SK-N-DZ (cell line): ENCODE data around the gene LYRM2. TPM values are rescaled to one million over a fixed set of nuclear protein-coding genes. Genes with fewer than 3 reads are reported as not detected.

Experiments
- DNase-seq: peaks from one replicate; pipeline ENCODE4 v3.0.0-alpha.2; 2015; ENCODE audit warnings: low spot score
- polyA plus RNA-seq, 2 experiments: library from polyadenylated mRNA; depleted of rRNA; stranded (reverse); fragments of >200 nt; gene quantifications; 2 replicates each; pipeline ENCODE4 v1.2.3, GENCODE V29; 2014

The LYRM2 gene, protein sequence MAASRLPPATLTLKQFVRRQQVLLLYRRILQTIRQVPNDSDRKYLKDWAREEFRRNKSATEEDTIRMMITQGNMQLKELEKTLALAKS
- 29.2 and 32.3 TPM in 2 replicates for polyA plus RNA-seq (2014; cell fraction: cytosol; rRNA removed)
- polyA plus RNA-seq (2014; cell fraction: nucleus; rRNA removed), result 9.5 and 15.8 TPM in 2 replicates

DNA sequence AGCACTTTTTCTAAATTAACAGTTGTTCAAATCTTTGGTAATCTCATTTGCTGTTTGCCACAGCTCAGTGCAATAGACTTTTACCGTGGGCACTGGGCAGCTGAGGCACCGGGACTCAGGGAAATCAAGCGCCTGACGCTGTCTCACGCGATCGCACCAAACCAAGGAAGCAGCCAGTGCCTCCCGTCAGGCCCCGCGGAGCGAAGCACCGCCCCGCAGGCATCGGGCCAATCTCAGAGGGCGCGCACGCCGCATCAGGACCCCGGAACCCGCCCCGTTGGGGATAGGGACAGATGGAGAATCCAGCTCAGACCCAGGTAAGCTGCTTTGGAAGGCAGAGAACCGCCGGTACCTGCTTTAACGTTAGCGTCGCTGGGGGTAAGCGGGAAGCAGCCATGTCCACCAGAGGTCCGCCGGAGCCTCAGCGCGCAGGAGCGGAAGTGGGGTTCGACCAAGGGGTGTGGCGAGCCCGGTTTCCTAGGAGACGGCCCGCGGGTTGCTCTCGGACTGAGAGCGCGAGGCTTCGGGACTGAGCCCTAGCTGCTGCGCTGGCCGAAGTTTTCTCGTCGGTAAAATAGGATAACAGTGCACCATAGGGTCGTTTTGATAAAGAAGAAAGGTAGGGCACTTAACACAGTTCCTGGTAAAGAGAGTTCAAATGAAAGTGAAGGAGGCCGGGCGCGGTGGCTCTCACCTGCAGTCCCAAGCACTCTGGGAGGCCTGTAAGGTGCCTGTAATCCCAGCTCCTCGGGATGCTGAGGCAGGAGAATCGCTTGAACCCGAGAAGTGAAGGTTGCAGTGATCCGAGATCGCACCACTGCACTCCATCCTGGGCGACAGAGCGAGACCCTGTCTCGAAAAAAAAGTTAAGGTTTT is at the start of gene LYRM2:
TSS of gene LYRM2 (minus strand) at position 428 of the 876 bp plus-strand sequence. CDS start at position 397, 31 bp downstream.
- peak; percentile 90 for DNase-seq

DNA sequence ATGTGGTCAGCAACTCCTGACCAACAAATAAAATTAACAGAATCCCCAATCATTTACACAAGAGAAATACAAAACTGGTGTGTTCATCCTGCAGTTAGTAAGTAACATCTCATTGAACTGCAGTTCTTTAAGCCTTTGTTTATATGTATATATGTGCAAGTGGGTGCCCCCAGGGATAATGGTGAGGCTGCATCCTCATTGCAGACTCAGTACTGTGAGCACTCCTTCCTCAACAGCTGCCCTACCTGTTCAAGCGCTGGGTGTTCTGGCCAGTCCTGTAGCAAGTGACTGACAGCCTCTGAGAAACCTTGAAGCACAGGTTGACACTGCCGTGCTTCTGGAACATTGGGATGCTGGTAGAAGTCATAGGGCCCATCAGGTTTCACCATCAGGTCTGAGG is 49.8 kb upstream of the LYRM2 start:
- no peak for DNase-seq

DNA sequence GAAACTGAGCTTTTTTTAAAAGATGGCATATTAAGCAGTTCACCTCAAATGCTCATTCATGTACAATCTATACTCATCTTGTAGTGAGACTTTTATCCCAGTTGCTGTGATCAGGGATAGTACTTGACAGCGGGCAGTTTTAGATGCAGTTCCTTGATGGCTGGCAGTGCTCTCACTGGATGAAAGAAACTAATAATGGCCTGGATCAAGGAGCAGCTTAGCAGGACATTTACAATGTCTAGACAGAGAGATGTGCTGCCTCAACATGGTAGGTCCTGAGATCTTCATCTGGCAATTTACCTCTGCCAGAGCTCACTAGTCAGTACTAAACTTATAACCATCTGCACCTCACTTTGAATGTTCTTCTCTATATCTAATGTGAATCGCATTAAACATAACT is 46.8 kb upstream of the LYRM2 start:
- no peak for DNase-seq

DNA sequence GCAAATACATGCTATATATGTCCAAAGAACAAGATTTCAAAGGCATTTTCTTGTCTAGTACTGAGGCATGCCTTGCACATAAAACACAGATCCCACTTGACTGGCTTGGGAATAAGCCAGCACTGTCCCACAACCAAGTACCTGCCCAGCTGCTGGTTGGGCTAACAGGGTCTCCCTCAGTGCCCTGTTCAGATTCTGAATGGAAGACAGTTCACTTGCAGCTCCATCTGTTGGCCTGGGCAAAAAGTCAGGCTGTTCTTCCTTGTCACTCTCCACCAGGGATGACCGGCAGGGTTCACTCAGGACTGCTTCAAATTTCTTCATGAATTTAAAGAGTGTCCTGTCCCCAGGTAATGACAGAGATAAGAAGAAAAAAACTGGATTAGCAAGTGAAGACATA is 44.4 kb upstream of the LYRM2 start:
- DNase-seq, result no peak

DNA sequence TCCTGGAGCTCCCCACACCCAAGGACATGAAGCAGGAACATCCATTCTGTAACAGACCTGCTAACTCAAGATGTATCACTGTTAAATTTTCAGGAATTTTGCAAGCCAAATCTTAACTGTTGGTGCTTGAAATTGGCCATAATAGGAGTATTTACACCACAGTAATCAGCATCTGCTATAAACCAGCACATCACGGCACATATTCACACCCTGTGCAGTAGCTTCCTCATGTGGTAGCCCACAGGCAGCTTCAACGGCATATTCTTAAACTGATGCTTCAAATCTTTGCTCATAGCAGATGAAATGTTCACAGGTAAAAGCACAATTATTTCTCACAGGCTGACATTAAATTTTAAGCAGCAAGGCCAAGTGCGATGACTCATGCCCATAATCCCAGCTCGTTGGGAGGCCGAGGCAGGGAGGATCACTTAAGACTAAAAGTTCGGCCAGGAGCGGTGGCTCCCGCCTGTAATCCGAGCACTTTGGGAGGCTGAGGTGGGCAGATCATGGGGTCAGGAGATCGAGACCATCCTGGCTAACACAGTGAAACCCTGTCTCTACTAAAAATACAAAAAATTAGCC is 43.5 kb upstream of the LYRM2 start:
- DNase-seq, result no peak

DNA sequence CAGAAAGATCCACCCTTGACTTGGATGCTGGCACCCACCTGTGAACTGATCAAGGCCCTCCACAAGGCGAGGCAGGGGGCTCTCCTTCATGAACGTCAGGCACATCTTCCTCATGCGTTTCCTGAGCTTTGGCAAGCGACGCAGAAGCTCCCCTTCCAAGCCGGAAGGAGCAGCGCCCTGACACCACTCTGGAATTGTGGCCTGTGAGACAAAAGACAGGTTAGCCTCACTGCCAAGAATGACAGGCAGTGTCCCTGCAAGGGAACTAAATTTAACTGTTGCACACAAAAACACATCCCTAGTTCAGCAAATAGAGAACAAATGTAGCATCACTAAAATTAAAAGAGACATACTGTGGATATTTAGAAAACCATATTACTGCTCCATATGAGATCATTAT is 42.0 kb upstream of the LYRM2 start:
- no peak for DNase-seq

DNA sequence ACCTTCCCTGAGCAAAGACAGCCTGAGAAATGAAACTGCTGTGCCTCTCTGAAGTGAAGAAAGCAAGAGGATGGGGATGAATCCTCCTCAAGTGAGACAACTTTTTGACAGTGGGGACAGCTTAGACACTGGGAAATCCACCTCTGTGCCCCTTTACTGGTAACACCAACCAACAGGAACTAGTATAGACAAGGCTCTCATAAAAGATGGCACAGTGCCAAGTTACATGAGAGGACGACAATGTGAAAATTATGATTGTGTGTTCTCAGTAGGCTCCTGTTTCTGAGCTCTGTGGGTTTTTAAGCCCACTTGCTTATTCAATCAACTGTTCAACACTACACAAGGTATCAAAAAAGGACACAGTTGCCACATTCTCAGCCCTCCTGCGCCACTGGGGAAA is 41.6 kb upstream of the LYRM2 start:
- DNase-seq, result no peak

DNA sequence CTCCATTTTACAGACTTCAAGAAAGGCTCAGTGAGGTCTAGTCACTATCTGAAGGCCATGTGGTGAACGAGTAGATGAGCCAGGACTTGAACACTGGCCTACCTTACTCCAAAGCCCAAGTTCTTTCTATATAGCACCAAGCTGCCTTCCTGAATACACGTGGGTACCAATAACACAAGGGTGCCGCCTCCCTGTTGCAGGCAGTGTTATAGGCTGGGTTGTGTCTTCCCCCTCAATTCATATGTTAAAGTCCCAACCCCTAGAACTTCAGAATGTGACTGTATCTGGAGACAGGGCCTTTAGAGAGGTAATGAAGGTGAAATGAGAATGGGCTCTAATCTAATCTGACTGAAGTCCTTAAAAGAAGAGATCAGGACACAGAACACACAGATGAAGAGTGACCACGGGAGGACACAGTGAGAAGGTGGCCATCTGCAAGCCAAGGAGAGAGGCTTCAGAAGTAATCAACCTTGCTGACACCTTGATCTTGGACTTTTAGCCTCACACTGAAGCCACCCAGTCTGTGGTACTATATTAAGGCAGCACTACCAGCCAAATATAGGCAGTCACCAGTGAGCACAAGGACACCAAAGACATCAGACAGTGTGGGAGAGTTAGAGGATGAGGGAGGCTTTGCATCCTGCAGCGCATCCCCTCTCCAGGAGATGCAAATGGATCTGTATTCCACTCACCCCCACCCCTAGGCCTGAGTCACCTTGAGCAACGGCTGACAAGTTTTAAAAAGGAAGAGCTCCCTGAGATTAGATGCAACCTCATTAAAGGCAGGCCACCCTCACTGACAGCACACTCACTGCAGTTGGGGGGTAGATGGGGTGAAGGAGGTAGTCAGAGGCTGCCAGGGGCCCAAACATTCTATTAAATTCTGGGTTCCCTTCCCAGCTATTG is 40.9 kb upstream of the LYRM2 start:
- no peak for DNase-seq

DNA sequence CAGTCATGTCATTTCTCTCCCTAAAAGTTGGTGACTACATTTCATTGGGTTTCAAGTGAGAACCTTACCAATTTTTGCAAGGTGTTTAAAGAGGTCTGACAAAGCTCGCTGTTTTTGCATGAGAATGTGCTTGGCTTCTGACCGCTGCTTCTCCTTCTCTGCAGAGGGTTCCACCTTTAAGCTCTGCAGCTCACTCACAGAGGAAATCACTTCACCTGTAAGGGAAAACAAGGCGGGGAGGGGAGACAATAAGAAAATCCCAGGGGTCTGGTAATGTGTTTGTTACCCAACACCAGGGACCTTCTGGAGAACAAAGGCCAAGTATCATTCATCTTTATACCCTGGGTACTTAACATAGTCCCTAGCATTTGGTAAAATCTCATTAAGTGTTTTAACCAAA is 40.0 kb upstream of the LYRM2 start:
- no peak for DNase-seq

DNA sequence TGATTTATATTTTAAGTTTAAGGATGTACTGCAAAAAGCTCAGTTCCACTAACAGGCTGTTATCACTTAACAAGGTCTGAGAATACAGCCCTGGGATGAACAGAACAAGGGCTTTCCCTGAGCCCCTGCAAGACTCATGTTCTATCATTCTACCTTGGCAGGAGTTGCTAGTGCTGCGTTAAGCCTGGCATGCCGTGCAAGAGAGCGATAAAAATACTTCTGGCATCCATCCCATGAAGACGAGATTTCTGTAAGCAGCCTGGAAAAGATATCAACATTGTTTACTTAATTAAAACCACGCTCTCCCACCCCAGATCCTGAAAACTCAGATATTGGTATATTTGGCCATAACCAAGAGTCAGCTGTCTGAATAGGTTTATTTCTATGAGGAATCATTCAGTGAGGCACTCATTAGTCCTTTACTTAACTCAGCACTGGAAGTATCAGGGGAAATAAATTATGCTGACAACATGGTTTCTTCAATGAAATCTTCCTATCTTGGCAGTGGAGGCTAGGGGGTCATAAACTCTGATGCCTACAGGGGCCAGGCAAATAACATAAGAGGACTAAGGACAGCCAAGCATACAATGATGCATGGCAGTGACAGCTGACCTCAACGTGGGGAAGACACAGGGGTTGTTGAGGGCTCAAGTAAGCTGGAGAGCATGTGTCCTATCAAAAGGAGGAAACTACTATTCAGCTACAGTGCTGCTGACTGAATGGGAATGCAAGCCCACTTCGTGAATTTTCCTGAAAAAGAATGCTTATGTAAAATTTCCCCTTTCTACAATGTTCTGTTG is 37.6 kb upstream of the LYRM2 start:
- no peak for DNase-seq

DNA sequence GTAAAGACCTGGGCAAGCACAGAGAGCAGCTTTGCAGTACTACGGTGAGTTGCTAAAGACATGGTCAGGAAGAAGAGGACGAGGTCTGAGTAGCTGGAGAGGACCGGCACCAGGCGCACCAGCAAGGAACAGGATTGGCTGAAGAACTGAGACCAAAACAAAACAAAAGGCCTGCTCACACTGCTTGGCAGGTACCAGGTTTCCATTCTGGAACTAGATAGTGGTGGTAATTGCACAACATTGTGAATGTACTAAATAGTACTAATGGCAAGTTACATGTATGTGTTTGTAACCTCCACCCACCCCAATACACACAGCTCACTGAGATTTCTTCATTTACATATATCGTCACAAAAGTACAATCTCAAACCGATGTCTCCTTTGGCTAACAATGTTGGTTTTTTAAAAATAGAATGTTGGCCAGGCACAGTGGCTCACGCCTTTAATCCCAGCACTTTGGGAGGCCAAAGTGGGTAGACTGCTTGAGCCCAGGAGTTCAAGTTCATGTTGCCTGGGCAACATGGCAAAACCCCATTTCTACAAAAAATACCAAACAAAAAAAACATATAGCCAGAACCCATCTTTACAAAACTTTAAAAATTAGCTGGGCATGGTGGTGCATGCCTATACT is 32.5 kb upstream of the LYRM2 start:
- no peak for DNase-seq

DNA sequence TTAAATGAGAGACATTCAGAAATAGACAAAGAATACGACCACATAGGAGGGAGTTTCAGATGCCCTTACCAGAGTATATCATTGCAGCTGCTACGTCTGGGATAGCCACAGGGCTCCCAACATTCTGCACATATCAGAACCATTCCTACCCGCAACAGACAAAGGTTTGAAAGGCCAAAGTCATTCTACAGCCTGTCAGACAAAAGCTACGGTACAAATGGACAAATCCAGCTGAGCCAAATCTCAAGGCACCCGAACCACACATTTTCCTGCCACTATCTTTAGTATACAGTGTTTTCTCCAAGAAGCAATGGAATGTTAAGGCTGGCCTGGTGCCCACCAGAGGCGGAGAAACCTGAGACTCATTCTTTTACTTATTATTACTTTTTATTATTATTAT is 30.5 kb upstream of the LYRM2 start:
- DNase-seq, result no peak

DNA sequence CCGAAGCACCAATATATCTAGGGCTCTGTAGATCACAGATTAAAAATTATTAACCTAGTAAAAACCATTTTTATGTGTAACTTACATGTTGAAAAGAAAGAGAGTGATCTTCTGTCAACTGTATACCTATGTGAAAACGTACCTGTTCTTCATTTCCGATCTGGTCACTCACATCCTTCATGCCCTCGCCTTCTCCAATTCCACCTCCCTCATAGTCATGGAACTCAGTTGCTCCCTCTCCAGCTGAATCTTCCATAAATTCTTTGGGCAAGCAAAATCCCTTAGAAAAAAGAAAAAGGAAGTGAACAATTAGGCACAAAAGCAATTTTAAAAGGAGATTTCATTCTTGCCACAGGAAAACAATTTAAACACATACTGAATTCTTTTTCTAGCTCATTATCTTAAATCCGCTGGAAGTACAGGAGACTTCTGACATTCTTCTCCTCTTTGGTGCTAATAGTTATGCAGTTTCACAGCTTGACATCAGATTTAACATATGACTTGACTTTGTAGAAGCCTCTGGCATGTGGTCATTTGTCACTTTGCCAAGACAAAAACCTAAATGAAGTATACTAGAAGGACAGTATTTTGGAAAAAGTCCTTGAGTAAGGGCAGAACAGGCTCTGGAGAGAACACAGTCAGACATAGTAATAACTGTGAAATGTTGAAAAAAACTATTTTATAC is 29.5 kb upstream of the LYRM2 start:
- DNase-seq, result no peak

DNA sequence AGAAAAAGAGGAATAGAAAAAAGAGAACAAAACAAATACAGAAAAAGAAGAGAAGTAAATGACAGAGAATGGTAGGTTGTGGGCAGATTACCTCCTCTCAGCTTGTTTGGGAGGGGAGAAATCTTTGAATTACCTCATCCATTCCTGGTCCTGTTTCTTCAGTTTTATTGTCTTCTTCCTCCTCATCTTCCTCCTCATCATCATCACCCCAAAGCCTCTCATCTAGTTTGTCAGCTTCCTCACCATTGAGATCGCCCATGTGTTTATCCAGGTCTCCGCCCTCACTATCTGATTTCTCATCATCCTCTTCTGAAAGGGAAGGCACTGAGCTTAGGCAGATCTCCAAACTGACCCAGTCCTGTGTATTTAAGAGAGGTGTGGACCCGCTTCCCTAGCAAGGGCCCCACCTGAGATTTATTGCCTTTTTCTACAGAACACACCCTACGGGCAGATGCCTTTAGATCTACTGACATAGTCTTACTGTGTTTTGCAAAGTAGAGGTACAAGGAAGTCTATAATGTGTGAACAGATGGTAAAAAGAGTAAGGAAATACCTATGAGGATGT is 24.2 kb upstream of the LYRM2 start:
- DNase-seq, result no peak

DNA sequence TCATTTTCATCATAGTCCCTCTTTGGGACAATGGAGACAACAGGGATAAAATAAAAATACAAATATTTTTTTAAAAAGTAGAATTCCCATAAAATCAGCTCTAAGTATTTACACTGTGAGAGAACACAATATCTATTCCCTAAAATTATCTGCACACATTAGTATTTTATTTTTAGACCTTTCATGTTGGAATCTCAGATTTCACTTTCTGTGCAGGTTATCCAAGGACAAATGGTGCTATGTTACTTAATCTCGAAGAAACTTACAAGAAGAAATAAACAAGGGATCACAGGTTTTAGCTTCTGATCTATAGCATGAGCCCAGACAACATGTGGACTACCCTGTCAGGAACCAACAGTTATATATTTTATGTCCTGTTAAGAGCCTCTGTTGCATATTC is 23.0 kb upstream of the LYRM2 start:
- no peak for DNase-seq

DNA sequence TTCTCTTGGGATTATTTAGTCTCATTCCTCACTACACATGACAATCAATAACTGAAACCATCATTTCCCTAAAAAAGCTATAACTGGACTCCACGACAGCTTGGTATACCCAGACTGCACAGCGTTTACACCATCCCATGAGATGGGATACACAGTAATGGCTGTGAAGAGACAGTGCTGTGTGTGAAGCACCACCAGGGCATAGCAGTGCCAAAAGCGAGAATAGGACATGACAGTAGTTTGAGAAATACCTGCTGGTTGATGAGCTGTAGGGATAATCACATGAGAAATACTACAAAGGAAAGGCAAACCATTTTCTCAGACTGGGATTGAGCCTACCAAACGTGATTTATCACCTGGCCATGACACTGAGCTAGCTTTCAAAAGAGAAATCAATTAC is 22.4 kb upstream of the LYRM2 start:
- DNase-seq, result no peak

DNA sequence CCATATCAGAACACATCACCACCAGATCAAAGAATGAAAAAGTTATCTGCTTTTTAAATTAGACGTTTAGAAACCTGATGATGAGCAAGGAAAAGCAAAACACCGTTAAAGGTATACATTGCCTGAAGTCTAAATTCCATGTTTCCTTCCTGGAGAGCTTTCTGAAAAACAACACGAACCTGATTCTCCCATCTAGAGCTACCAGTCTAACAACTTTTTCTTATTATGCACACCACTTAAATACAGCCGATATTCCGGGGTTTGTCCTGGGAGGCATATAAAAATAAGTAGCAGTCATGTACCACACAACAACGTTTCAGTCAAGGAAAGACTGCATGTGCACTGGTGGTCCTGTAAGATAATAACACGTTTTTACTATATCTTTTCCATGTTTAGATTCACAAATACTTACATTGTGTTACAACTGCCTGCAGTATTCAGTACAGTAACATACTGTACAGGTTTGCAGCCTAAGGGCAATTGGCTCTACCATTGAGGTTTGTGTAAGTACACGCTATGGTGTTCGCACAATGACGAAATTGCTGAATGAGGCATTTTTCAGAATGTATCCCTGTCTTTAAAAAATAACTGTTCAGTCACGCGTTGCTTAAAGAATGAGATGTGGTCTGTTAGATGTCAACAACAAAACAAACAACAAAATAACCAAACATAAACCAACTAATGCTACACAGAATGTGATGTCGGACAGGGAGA is 19.1 kb upstream of the LYRM2 start:
- no peak for DNase-seq

DNA sequence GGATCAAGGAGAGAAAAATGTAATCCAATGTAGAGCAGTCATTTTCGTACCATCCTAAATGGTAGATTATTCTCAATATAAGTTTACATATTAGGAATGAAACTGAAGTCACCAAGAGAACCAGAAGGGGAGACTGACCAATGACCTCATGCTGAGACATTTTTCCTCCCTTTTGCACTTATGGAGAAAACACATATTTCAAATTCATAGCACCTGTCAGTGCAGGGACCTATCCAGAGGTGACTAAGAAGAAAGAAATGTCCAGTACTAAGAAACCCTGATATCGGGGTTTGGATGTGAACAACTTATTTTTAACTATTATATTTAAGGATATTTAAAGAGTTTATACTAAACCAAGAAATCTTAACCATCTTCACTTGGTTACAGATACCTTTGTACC is 16.6 kb upstream of the LYRM2 start:
- DNase-seq, result no peak

DNA sequence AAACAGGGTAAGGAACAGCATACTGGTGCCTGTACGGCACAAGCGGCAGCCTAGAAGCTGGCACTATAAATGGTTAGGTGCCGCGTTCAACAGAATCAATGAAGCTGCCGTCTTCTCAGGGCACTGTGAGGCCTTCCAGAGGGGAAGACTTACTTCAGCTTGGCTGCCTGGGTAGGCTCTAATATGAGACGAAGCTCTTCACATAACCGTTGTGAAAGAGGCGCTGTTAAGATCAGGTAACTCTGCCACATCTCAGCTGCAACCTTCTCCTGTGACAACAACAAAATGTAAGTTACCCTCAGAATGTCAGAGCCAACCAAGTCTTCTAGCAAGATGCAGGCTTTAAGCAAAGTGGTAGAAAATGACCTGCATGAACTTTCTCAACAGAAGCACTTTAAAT is 12.0 kb upstream of the LYRM2 start:
- no peak for DNase-seq
